DOHH2 (cell line): ENCODE results near the gene KLHL42.

Experiments used
- CTCF ChIP-seq: fragments of 200-600 bp; sonication (generic); IDR thresholded peaks from one replicate; pipeline ENCODE4 v1.5.1; 2014; ENCODE audit warnings: antibody characterized with exemption, mild to moderate bottlenecking, low read depth, low read length; ENCODE audit not compliant: poor library complexity, severe bottlenecking
- EZH2phosphoT487 ChIP-seq: fragments of 200-600 bp; sonication (generic); IDR thresholded peaks from 2 replicates; pipeline ENCODE4 v1.6.1; 2017; ENCODE audit warnings: borderline replicate concordance, mild to moderate bottlenecking, antibody characterized with exemption, low read length, moderate library complexity, mixed read lengths

- TF ChIP-seq CTCF (peak; percentile 76), EZH2phosphoT487 (no peak)
These were observed 46.9 kb upstream of the KLHL42 start for GRCh38 chr12:27733052-27733656.
